SH-SY5Y (cell line): ENCODE results near the gene MREG.

ENCODE experiments used
- GATA2 ChIP-seq: IDR thresholded peaks from 2 replicates; pipeline ENCODE4 v1.6.1; 2011; ENCODE audit warnings: mild to moderate bottlenecking, low read depth, low read length
- GATA3 ChIP-seq: IDR thresholded peaks from 2 replicates; pipeline ENCODE4 v1.6.1; 2011; ENCODE audit warnings: low read depth, mild to moderate bottlenecking, low read length, moderate library complexity

DNA sequence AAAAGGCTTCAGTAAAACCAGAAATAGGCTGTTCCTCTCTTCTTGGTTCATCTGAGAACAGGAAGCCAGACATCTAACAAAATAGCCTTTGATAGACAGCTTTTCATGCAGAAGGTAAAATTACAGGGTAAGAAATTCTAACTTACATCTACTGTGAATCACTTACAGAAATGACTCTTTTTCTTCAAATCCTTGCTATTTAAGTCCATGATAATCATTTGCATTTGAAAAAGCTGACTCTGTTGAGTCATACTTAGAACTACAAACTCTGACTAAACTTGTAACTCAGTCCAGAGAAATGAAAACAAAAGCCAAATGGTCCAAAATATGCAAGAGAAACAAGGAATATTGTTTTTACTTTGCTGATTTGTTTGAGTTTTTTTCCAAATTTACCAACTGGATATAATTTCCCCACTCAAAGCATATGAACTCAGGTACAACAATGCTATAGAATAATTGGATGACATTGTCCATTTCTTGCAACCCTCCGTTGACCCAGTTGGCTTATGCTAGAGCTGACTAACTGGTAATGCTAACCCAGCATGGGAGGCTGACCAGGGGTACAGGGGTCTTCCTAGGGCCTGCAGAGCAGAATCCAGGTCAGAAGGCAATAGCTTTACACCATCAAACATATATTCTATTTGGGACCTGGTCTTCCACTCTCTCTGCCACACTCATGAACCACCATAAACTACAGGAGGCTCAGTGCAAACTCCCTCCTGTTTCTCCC, 18.8 kb upstream of the MREG start:
- TF ChIP-seq GATA3 (no peak), GATA2 (no peak)
